Astrocyte (in vitro differentiated cells and primary cell): ENCODE results near the gene AAR2.

ENCODE experiments used
- CTCF ChIP-seq: IDR thresholded peaks from 2 replicates; pipeline ENCODE4 v1.5.1; 2011; ENCODE audit warnings: low read depth, mild to moderate bottlenecking, inconsistent platforms, low read length, moderate library complexity; ENCODE audit not compliant: insufficient read depth
- EZH2 ChIP-seq: IDR thresholded peaks from 2 replicates; pipeline ENCODE4 v1.6.1; 2012; ENCODE audit warnings: mild to moderate bottlenecking, low read length, inconsistent platforms; ENCODE audit not compliant: insufficient read depth

DNA sequence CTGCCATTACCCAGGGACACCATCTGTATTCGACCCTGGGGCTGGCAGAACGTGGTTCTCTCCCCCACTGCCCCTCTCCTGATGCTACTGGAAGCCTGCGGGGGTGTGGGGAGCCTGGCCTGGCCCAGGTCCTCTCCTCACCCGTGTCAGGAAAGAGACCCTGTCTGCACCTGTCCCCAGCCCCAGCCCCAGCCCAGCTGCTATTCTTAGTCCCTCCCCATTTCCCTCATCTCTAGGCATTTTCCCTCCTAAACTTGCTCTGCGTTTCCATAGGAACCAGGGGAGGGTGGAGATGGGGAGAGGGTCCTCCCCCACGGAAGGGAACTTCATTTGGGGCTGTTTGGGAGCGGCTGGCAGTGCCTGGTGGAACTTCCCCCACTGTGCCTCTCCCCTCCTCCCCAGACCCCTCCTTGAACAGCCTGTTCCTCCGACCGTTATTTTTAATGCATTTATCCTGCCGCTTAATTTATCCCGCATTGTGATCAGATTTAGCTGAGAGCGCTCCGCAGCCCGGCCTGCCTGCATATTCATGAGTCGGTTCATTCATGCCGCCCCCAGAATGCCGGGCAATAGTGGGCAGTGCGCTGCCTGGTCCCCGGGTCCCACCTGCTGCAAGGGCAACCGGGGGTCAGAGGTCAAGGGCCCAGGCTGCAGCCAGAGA is 38.0 kb downstream of the AAR2 start:
- TF ChIP-seq CTCF, result no peak
- peak; percentile 43 for TF ChIP-seq EZH2
